ENCODE measurements around the gene PTTG1IP. TPM values are rescaled to one million over a fixed set of nuclear protein-coding genes. Genes with fewer than 3 reads are reported as not detected.
A peak's percentile ranks its signal among the peaks of the same experiment; 100 is the strongest.

PTTG1IP gene
- total and polyA plus RNA-seq, 2 of the 13 experiments (the other 11 are each of a cell fraction or from before 2014, with no cell fraction given) = 161 to 700 TPM

DNA sequence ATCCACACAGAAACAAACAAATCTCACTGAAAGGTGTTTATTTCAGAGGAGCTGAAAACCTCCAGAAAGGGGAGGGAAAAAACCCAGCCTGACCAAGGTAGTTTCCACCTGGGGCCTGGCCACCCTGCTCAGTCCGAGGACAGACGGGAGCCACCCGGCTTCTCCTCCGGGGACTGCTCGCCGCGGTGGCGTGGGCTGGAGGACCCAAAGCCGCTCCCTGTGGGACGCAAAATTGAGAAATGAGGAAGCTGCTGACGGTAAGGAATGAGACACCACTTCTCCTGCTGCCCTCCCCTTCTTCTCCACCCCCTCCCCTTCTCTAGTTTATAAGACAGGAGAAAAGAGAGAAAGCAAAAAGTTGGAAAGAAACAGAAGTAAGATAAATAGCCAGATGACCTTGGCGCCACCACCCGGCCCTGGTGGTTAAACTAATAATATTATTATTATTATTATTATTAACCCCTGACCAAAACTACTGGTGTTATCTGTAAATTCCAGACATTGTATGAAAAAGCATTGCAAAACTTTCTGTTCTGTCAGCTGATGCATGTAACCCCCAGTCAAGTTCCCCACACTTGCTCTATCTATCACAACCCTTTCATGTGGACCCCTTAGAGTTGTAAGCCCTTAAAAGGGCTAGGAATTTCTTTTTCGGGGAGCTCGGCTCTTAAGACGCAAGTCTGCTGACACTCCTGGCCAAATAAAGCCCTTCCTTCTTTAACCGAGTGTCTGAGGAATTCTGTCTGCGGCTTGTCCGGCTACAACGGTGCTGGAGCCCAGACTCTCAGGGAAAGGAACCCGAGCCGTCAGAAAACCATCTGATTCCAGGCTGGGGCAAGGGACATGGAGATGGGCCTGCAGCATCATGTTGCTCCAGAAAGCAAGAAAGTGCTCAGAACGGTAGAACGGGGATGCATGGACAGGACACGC is 34.7 kb upstream of the PTTG1IP start:
- in situ Hi-C loops (cut with HindIII; ENCODE audit: extremely low pct_ligation_motif_present, low pct_unique_long_range_greater_than_20kb) = no loop called here
- no peaks in the 10 kb centered on the region; a peak in 1 of 5 replicates for H3K36me3 ChIP-seq (replicated peaks in 1 of 2; ENCODE audit: control insufficient read depth in 1 of 2, insufficient read depth in 2 of 2, low read length in 2 of 2)
- no TSS peak for BruUV-seq (replicated peaks)
- peaks cover 86% of the 10 kb centered on the region for H3K4me1 ChIP-seq (ENCODE audit: insufficient read depth, low read length)
- no peaks in the 10 kb centered on the region for H3K27me3 ChIP-seq (ENCODE audit: control insufficient read depth in 1 of 2, insufficient read depth in 2 of 2, low read length in 2 of 2)
- 64% methylated on average over 16 of the region's 25 CpGs for WGBS (ENCODE audit: low lambda C conversion rate)
- ATAC-seq (no peak), FAIRE-seq (no peak), DNase-seq (ENCODE audit: low spot score) (no peak)
- H3K4me2 ChIP-seq (ENCODE audit: low read depth, low read length) = peak overlapping the region; percentile 72
- TF ChIP-seq THYN1 (CRISPR knock-in tag; IDR thresholded peaks at IDR 0.05; ENCODE audit: borderline replicate concordance, low read depth) = no peak
- TF ChIP-seq, protein P1, sequence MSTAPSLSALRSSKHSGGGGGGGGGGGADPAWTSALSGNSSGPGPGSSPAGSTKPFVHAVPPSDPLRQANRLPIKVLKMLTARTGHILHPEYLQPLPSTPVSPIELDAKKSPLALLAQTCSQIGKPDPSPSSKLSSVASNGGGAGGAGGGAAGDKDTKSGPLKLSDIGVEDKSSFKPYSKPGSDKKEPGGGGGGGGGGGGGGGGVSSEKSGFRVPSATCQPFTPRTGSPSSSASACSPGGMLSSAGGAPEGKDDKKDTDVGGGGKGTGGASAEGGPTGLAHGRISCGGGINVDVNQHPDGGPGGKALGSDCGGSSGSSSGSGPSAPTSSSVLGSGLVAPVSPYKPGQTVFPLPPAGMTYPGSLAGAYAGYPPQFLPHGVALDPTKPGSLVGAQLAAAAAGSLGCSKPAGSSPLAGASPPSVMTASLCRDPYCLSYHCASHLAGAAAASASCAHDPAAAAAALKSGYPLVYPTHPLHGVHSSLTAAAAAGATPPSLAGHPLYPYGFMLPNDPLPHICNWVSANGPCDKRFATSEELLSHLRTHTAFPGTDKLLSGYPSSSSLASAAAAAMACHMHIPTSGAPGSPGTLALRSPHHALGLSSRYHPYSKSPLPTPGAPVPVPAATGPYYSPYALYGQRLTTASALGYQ (CRISPR knock-in tag; IDR thresholded peaks at IDR 0.05) = no peak
- TF ChIP-seq, protein P2, sequence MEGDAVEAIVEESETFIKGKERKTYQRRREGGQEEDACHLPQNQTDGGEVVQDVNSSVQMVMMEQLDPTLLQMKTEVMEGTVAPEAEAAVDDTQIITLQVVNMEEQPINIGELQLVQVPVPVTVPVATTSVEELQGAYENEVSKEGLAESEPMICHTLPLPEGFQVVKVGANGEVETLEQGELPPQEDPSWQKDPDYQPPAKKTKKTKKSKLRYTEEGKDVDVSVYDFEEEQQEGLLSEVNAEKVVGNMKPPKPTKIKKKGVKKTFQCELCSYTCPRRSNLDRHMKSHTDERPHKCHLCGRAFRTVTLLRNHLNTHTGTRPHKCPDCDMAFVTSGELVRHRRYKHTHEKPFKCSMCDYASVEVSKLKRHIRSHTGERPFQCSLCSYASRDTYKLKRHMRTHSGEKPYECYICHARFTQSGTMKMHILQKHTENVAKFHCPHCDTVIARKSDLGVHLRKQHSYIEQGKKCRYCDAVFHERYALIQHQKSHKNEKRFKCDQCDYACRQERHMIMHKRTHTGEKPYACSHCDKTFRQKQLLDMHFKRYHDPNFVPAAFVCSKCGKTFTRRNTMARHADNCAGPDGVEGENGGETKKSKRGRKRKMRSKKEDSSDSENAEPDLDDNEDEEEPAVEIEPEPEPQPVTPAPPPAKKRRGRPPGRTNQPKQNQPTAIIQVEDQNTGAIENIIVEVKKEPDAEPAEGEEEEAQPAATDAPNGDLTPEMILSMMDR (CRISPR knock-in tag; IDR thresholded peaks at IDR 0.05) = 0 out of 2 replicates have a peak, but pooled peaks have one; percentile 17
- TF ChIP-seq, protein P3, sequence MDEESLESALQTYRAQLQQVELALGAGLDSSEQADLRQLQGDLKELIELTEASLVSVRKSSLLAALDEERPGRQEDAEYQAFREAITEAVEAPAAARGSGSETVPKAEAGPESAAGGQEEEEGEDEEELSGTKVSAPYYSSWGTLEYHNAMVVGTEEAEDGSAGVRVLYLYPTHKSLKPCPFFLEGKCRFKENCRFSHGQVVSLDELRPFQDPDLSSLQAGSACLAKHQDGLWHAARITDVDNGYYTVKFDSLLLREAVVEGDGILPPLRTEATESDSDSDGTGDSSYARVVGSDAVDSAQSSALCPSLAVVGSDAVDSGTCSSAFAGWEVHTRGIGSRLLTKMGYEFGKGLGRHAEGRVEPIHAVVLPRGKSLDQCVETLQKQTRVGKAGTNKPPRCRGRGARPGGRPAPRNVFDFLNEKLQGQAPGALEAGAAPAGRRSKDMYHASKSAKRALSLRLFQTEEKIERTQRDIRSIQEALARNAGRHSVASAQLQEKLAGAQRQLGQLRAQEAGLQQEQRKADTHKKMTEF (CRISPR knock-in tag; IDR thresholded peaks at IDR 0.05) = 0 out of 2 replicates have a peak, but pooled peaks have one; percentile 0
- no peaks in the 10 kb centered on the region for H3K79me2 ChIP-seq (ENCODE audit: insufficient read depth, low read length)
- no peak overlapping the region for H3K27ac ChIP-seq (ENCODE audit: extremely low read length, insufficient read depth, low read length)
- CTCF ChIA-PET (ENCODE audit: low intra/inter-chr PET ratio, low total read pairs) = no interaction called here
- no peaks in the 10 kb centered on the region for H4K20me1 ChIP-seq (ENCODE audit: insufficient read depth, low read length)
- peak overlapping the region; percentile 43 to 58 (median 57) for H3K4me3 ChIP-seq (replicated peaks in 1 of 3; ENCODE audit: insufficient read depth in 1 of 3, low read depth in 2 of 3, low read length in 3 of 3)
- peak overlapping the region; percentile 55 for H3K9ac ChIP-seq (ENCODE audit: insufficient read depth, low read depth, low read length)
- no peak overlapping the region for H2AFZ ChIP-seq (ENCODE audit: low read length)
- H3K9me3 ChIP-seq (ENCODE audit: low read length) = no peaks in the 10 kb centered on the region
- POLR2A ChIA-PET = interaction anchor here (0.6 to 2.5 kb wide), 10 partner anchors 10 to 403 kb away, joined by 3 to 17 read pairs (median 6); partner anchors contain the start of genes PTTG1IP and UBE2G2
- intact Hi-C loops (cut with micrococcal nuclease; ENCODE audit: unreplicated experiment) = loop anchor here (1.0 kb wide), 1 partner anchor 16 kb away; no protein-coding TSS in a partner anchor

Data from HepG2 (cell line).